ENCODE results near the gene BANP.

DNA sequence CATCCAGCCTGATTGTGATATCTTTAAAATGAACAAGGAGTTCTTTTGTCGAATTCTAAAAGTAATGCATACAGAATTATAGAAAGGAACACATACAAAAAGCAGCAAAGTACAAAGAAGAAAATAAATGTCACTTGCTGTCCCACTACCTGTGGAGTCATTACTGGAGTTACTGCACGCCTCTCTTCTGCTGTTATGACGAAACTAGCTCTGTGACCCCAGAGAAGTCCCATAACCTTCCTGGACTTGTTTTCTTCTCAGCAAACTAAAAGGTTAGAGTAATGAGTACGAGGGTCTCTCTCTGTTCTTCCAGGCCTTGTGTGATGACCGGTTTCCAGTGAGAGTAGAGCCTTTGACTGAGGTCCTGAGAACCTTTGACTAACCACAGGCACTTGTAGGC, 26.9 kb downstream of the BANP start:
- TF ChIP-seq, protein P1, sequence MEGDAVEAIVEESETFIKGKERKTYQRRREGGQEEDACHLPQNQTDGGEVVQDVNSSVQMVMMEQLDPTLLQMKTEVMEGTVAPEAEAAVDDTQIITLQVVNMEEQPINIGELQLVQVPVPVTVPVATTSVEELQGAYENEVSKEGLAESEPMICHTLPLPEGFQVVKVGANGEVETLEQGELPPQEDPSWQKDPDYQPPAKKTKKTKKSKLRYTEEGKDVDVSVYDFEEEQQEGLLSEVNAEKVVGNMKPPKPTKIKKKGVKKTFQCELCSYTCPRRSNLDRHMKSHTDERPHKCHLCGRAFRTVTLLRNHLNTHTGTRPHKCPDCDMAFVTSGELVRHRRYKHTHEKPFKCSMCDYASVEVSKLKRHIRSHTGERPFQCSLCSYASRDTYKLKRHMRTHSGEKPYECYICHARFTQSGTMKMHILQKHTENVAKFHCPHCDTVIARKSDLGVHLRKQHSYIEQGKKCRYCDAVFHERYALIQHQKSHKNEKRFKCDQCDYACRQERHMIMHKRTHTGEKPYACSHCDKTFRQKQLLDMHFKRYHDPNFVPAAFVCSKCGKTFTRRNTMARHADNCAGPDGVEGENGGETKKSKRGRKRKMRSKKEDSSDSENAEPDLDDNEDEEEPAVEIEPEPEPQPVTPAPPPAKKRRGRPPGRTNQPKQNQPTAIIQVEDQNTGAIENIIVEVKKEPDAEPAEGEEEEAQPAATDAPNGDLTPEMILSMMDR (IDR thresholded peaks at IDR 0.05; ENCODE audit: low read length): no peak
- TF ChIP-seq EZH2 (IDR thresholded peaks at IDR 0.05; ENCODE audit: borderline replicate concordance, low read length): no peak

All from OCI-LY1 (cell line).